H1 (cell line): Measurements from ENCODE around the gene RGS6. TPM values are rescaled to one million over a fixed set of nuclear protein-coding genes. Genes with fewer than 3 reads are reported as not detected.

Experiments used
- CTCF ChIA-PET: fragments of 300-600 bp; sonication (Branson Sonifier 250); formaldehyde crosslinking; loops from one replicate; lab custom pipeline; 2021; ENCODE audit not compliant: partially characterized antibody; lab: Charles Lee
- POLR2A ChIA-PET: fragments of 300-600 bp; sonication (Branson Sonifier 250); formaldehyde crosslinking; loops from one replicate; lab custom pipeline; 2021; ENCODE audit warnings: inconsistent platforms; ENCODE audit not compliant: partially characterized antibody; lab: Charles Lee
- DNase-seq, 2 experiments: peaks; one replicate each; pipeline versions ENCODE4 v3.0.0 to v3.0.0-alpha.2; 2010 to 2022; ENCODE audit warnings: low spot score in 2 of 2, low read depth in 1 of 2, mixed read lengths in 1 of 2
- FAIRE-seq: peaks from 2 replicates; lab custom pipeline; 2011; peaks lifted over from hg19 to GRCh38; lab: Jason Lieb, UNC
- H2AFZ ChIP-seq: 2 replicates; pipeline ENCODE4 v1.8.1; 2012; ENCODE audit warnings: low read length, inconsistent platforms
- H2AK5ac ChIP-seq: 2 replicates; pipeline ENCODE4 v1.6.1; 2013; ENCODE audit warnings: low read depth, low read length
- H2BK120ac ChIP-seq: replicated peaks from 2 replicates; pipeline ENCODE3; 2013; ENCODE audit warnings: low read depth, low read length, inconsistent platforms
- H2BK12ac ChIP-seq: 2 replicates; pipeline ENCODE4 v1.6.1; 2013; ENCODE audit warnings: low read depth, low read length
- H2BK15ac ChIP-seq: 2 replicates; pipeline ENCODE4 v1.6.1; 2013; ENCODE audit warnings: low read length
- H2BK20ac ChIP-seq: 2 replicates; pipeline ENCODE4 v1.6.1; 2013; ENCODE audit warnings: low read length
- H2BK5ac ChIP-seq: 2 replicates; pipeline ENCODE4 v1.6.1; 2013; ENCODE audit warnings: low read depth, low read length
- H3K14ac ChIP-seq: 2 replicates; pipeline ENCODE4 v1.6.1; 2013; ENCODE audit warnings: inconsistent platforms; ENCODE audit not compliant: insufficient read length
- H3K18ac ChIP-seq: 2 replicates; pipeline ENCODE4 v1.6.1; 2013; ENCODE audit warnings: low read length; ENCODE audit errors: extremely low read depth
- H3K23ac ChIP-seq: 2 replicates; pipeline ENCODE4 v1.6.1; 2013; ENCODE audit warnings: inconsistent platforms; ENCODE audit not compliant: insufficient read length
- H3K23me2 ChIP-seq: 2 replicates; pipeline ENCODE4 v1.6.1; 2013; ENCODE audit warnings: low read depth, low read length
- H3K27ac ChIP-seq: 2 replicates; pipeline ENCODE4 v1.6.1; 2011; ENCODE audit warnings: low read depth, low read length, inconsistent platforms
- H3K27me3 ChIP-seq, 4 experiments: replicated peaks in 1 of 4; 1 replicate in 1 of 4; 2 replicates in 3 of 4; pipeline versions ENCODE4 v1.6.1 to v1.8.1; 2011 to 2013; ENCODE audit warnings: low read length in 3 of 4, mild to moderate bottlenecking in 3 of 4, inconsistent platforms in 2 of 4, mixed read lengths in 2 of 4, moderate library complexity in 1 of 4; ENCODE audit not compliant: control insufficient read depth in 3 of 4, insufficient read depth in 3 of 4; ENCODE audit errors: extremely low read depth in 1 of 4
- H3K36me3 ChIP-seq, 4 experiments: 2 replicates each; pipeline versions ENCODE4 v1.6.1 to v1.8.1; 2011 to 2013; ENCODE audit warnings: mild to moderate bottlenecking in 4 of 4, low read length in 3 of 4, moderate library complexity in 2 of 4, control low read depth in 1 of 4, inconsistent platforms in 1 of 4; ENCODE audit not compliant: insufficient read depth in 4 of 4, control insufficient read depth in 2 of 4
- H3K4ac ChIP-seq: replicated peaks from 2 replicates; pipeline ENCODE3; 2013; ENCODE audit warnings: low read length, low read depth, mixed read lengths, inconsistent platforms; ENCODE audit not compliant: insufficient read length
- H3K4me1 ChIP-seq, 4 experiments: replicated peaks in 1 of 4; 1 replicate in 1 of 4; 2 replicates in 3 of 4; pipeline versions ENCODE4 v1.6.1 to v1.8.1; 2011 to 2013; ENCODE audit warnings: low read length in 3 of 4, inconsistent platforms in 2 of 4, mixed read lengths in 1 of 4; ENCODE audit not compliant: insufficient read depth in 4 of 4, control insufficient read depth in 3 of 4
- H3K4me2 ChIP-seq, 2 experiments: 2 replicates each; pipeline versions ENCODE4 v1.6.1 to v1.8.1; 2011 to 2013; ENCODE audit warnings: low read depth in 2 of 2, low read length in 2 of 2, control low read depth in 1 of 2, inconsistent platforms in 1 of 2, mild to moderate bottlenecking in 1 of 2; ENCODE audit not compliant: insufficient read depth in 1 of 2
- H3K4me3 ChIP-seq, 4 experiments: fragments of 200-600, 300-600 bp in 1 of 4; sonication (generic), shearing (Covaris generic), sonication (Bioruptor Twin) in 1 of 4; 2 replicates each; pipeline versions ENCODE4 v1.5.1 to v1.8.1; 2011 to 2016; ENCODE audit warnings: low read length in 4 of 4, low read depth in 3 of 4, control low read depth in 2 of 4, inconsistent platforms in 2 of 4, mild to moderate bottlenecking in 2 of 4, mixed read lengths in 1 of 4, moderate library complexity in 1 of 4; ENCODE audit not compliant: insufficient read depth in 2 of 4; ENCODE audit errors: extremely low read depth in 1 of 4
- H3K56ac ChIP-seq: replicated peaks from 2 replicates; pipeline ENCODE3; 2013; ENCODE audit warnings: low read depth, mild to moderate bottlenecking, mixed read lengths, low read length, inconsistent platforms; ENCODE audit not compliant: insufficient read length
- H3K79me1 ChIP-seq: 2 replicates; pipeline ENCODE4 v1.6.1; 2013; ENCODE audit warnings: low read depth, low read length, control low read depth
- H3K79me2 ChIP-seq, 2 experiments: 2 replicates each; pipeline versions ENCODE4 v1.6.1 to v1.8.1; 2012 to 2013; ENCODE audit warnings: low read length in 2 of 2, mild to moderate bottlenecking in 2 of 2, inconsistent platforms in 1 of 2; ENCODE audit not compliant: insufficient read depth in 2 of 2, control insufficient read depth in 1 of 2
- H3K9ac ChIP-seq, 4 experiments: replicated peaks in 1 of 4; 1 replicate in 1 of 4; 2 replicates in 3 of 4; pipeline versions ENCODE4 v1.6.1 to v1.8.1; 2011 to 2013; ENCODE audit warnings: low read depth in 3 of 4, low read length in 3 of 4, control low read depth in 2 of 4, mild to moderate bottlenecking in 2 of 4, moderate library complexity in 2 of 4, inconsistent platforms in 1 of 4; ENCODE audit errors: extremely low read depth in 1 of 4
- H3K9me3 ChIP-seq, 2 experiments: 2 replicates each; pipeline versions ENCODE4 v1.6.1 to v1.8.1; 2012 to 2013; ENCODE audit warnings: mild to moderate bottlenecking in 2 of 2, moderate library complexity in 2 of 2, control low read depth in 1 of 2, inconsistent platforms in 1 of 2, low read depth in 1 of 2, low read length in 1 of 2, mixed read lengths in 1 of 2; ENCODE audit not compliant: insufficient read depth in 2 of 2
- H4K20me1 ChIP-seq, 2 experiments: replicated peaks in 1 of 2; 2 replicates each; pipeline versions ENCODE3 to v1.8.1; 2011 to 2013; ENCODE audit warnings: inconsistent platforms in 2 of 2, low read length in 2 of 2, mild to moderate bottlenecking in 1 of 2; ENCODE audit not compliant: insufficient read depth in 2 of 2, control insufficient read depth in 1 of 2
- H4K5ac ChIP-seq: 2 replicates; pipeline ENCODE4 v1.6.1; 2013; ENCODE audit warnings: low read length, low read depth, mixed read lengths, inconsistent platforms; ENCODE audit not compliant: insufficient read length
- H4K8ac ChIP-seq: 2 replicates; pipeline ENCODE4 v1.8.0; 2013; ENCODE audit warnings: mild to moderate bottlenecking, moderate library complexity, low read length, inconsistent platforms; ENCODE audit not compliant: insufficient read depth; ENCODE audit errors: extremely low read depth
- H4K91ac ChIP-seq: replicated peaks from 2 replicates; pipeline ENCODE3; 2013; ENCODE audit warnings: low read length, mixed read lengths, inconsistent platforms; ENCODE audit not compliant: insufficient read length
- CBX5 ChIP-seq: fragments of 300-800, 300-1000 bp; sonication (generic); IDR thresholded peaks from 2 replicates; pipeline ENCODE4 v1.7.1; 2016; ENCODE audit warnings: antibody characterized with exemption, low read length, low read depth
- CHD2 ChIP-seq: IDR thresholded peaks from 2 replicates; pipeline ENCODE4 v1.6.1; 2012; ENCODE audit warnings: low read length, improper control_type of control experiment
- EGR1 ChIP-seq: IDR thresholded peaks from 2 replicates; pipeline ENCODE4 v1.6.1; 2011; ENCODE audit warnings: low read depth, low read length, borderline replicate concordance
- HDAC6 ChIP-seq: IDR thresholded peaks from one replicate; pipeline ENCODE4 v1.7.1; 2012; ENCODE audit warnings: low read depth, mild to moderate bottlenecking, inconsistent platforms, low read length, moderate library complexity
- KDM4A ChIP-seq: IDR thresholded peaks from one replicate; pipeline ENCODE4 v1.7.1; 2012; ENCODE audit warnings: low read depth, mild to moderate bottlenecking, moderate library complexity, low read length, inconsistent platforms; ENCODE audit not compliant: severe bottlenecking
- NANOG ChIP-seq: IDR thresholded peaks from 2 replicates; pipeline ENCODE4 v1.6.1; 2011; ENCODE audit warnings: low read length, low read depth, mild to moderate bottlenecking, inconsistent platforms; ENCODE audit not compliant: insufficient read depth, poor library complexity, severe bottlenecking
- PHF8 ChIP-seq: fragments of 200-600 bp; sonication (generic); conservative IDR thresholded peaks from 2 replicates; pipeline ENCODE4 v1.7.1; 2012; ENCODE audit warnings: low read depth, mild to moderate bottlenecking, inconsistent platforms, low read length, moderate library complexity
- RFX5 ChIP-seq: IDR thresholded peaks from 2 replicates; pipeline ENCODE4 v1.6.1; 2011; ENCODE audit warnings: low read depth, low read length, improper control_type of control experiment, borderline replicate concordance
- RXRA ChIP-seq: IDR thresholded peaks from 2 replicates; pipeline ENCODE4 v1.6.1; 2011; ENCODE audit warnings: low read depth, mild to moderate bottlenecking, low read length, moderate library complexity; ENCODE audit not compliant: insufficient read depth
- SAP30 ChIP-seq: fragments of 300-600 bp; sonication (generic); IDR thresholded peaks from 2 replicates; pipeline ENCODE4 v1.7.1; 2012; ENCODE audit warnings: low read length, moderate library complexity, mild to moderate bottlenecking, inconsistent platforms; ENCODE audit not compliant: insufficient read depth, insufficient replicate concordance
- TAF7 ChIP-seq: optimal IDR thresholded peaks from 2 replicates; pipeline ENCODE3; 2011; ENCODE audit warnings: low read depth, mild to moderate bottlenecking, inconsistent platforms, low read length, moderate library complexity, borderline replicate concordance
- WGBS, 2 experiments: shearing (Covaris generic) in 1 of 2; methylation state at CpG; one replicate each; pipeline versions ENCODE4 v1.1.6 to v1.1.7; 2013 to 2015; ENCODE audit warnings: low lambda C conversion rate in 2 of 2, mixed read lengths in 2 of 2, inconsistent platforms in 1 of 2, low coverage in 1 of 2, missing lambda C conversion rate in 1 of 2; ENCODE audit not compliant: insufficient replicate concordance in 2 of 2, insufficient coverage in 1 of 2, insufficient read length in 1 of 2; ENCODE audit errors: extremely low coverage in 1 of 2, missing lambda C conversion rate in 1 of 2; 5-methylcytosine and 5-hydroxymethylcytosine counted together
- polyA plus RNA-seq, 7 experiments: library from polyadenylated mRNA; depleted of rRNA in 3 of 7; stranded (reverse) in 5 of 7; unstranded in 2 of 7; fragments of >200 nt in 5 of 7; fragments of 200-250 nt in 2 of 7; gene quantifications; 1 replicate in 5 of 7; 2 replicates in 1 of 7; 4 replicates in 1 of 7; pipeline versions ENCODE4 v1.2.1 to v1.2.3, GENCODE V29; 2011 to 2013; ENCODE audit warnings: missing spikeins in 2 of 7, mixed read lengths in 2 of 7
- total RNA-seq: library from RNA; stranded (reverse); fragmentation: NEBNext Ultra II Directional; extraction: Animal tissue kit (Norgen Biotek cat#: 25700); gene quantifications from 2 replicates; pipeline ENCODE4 v1.2.1, GENCODE V29; 2021

The RGS6 gene
- total and polyA plus RNA-seq, 2 of the 8 experiments (the other 6 are each of a cell fraction or from before 2014, with no cell fraction given), result 0.26 to 1.1 TPM

DNA sequence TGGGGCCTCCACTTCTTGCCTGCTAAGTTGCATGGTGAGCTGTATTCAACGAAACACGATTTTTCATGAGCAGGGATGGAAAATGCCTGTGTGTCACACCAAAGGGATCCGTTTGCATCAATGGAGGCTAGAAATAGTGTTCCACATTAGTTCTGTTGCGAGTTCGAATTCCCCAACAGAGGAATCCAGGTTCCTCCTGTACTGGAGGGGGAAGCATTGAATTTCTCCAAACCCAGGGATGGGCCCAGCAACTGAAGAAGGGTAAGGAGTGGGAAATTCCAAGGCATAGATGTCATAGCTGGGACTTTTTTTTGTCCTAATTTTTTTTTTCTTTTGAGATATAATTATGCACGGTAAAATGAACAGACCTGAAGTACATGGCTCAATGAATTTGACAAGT is 625.4 kb downstream of the RGS6 start:
- H3K27ac ChIP-seq, result no peak overlapping the region
- no peak overlapping the region for H3K9ac ChIP-seq
- no peak overlapping the region for H2BK15ac ChIP-seq
- no peaks in the 10 kb centered on the region for H3K79me1 ChIP-seq
- H4K5ac ChIP-seq, result no peak overlapping the region
- no peaks in the 10 kb centered on the region for H4K20me1 ChIP-seq
- H2AFZ ChIP-seq, result no peak overlapping the region
- H3K27me3 ChIP-seq, result no peaks in the 10 kb centered on the region
- ChIA-PET CTCF (interaction anchor here (0.7 to 1.5 kb wide), 2 partner anchors 16 to 44 kb away, joined by 3 read pairs; no protein-coding TSS in a partner anchor), POLR2A (interaction anchor here (1.3 kb wide), 1 partner anchor 17 kb away, joined by 4 read pairs; no protein-coding TSS in a partner anchor)
- H3K14ac ChIP-seq, result no peak overlapping the region
- no peak overlapping the region for H3K4ac ChIP-seq
- H3K4me3 ChIP-seq, result no peak overlapping the region
- H2AK5ac ChIP-seq, result no peak overlapping the region
- peaks cover 3 to 12% (median 8%) of the 10 kb centered on the region in 4 experiments; a peak in 5 of 7 replicates for H3K4me1 ChIP-seq
- H3K18ac ChIP-seq, result no peak overlapping the region
- no peaks in the 10 kb centered on the region for H3K36me3 ChIP-seq
- H3K79me2 ChIP-seq, result no peaks in the 10 kb centered on the region
- no peak overlapping the region for H4K91ac ChIP-seq
- no peak overlapping the region for H2BK12ac ChIP-seq
- no peak overlapping the region for H4K8ac ChIP-seq
- no peaks in the 10 kb centered on the region for H3K9me3 ChIP-seq
- H3K4me2 ChIP-seq, result no peak overlapping the region
- FAIRE-seq, result no peak
- TF ChIP-seq EGR1 (no peak), TAF7 (no peak), CHD2 (no peak), KDM4A (no peak), RXRA (no peak), NANOG (no peak), HDAC6 (no peak), RFX5 (no peak), SAP30 (no peak), CBX5 (no peak), PHF8 (no peak)
- TF ChIP-seq, all 59 proteins: peak for 0
- 90% methylated on average over 6 of the region's 6 CpGs; no CpG with 5 or more reads in 1 of the 2 experiments for WGBS, 2 experiments
- Histone ChIP-seq H3K23me2 (no peaks in the 10 kb centered on the region), H2BK20ac (no peak overlapping the region), H3K56ac (no peak overlapping the region), H3K23ac (no peak overlapping the region), H2BK5ac (no peak overlapping the region), H2BK120ac (no peak overlapping the region)
- no peak for DNase-seq
